Muscle of leg (tissue), 11 donors: Measurements from ENCODE around the gene TFAP2C. TPM values are rescaled to one million over a fixed set of nuclear protein-coding genes. Genes with fewer than 3 reads are reported as not detected.
"Not testable (repeated sequence)": the region's sequence is repeated elsewhere in the genome, so short reads cannot be mapped to it uniquely, and the experiment has no call there.

Experiments
- DNase-seq: peaks from one replicate; pipeline ENCODE4 v3.0.0; 2013
- H3K27ac ChIP-seq: one replicate; pipeline ENCODE4 v1.5.1; 2013; ENCODE audit warnings: mild to moderate bottlenecking, low read length, control low read depth
- H3K27me3 ChIP-seq: one replicate; pipeline ENCODE4 v1.6.1; 2013; ENCODE audit warnings: low read length; ENCODE audit not compliant: control insufficient read depth, insufficient read depth
- H3K36me3 ChIP-seq: one replicate; pipeline ENCODE4 v1.6.1; 2013; ENCODE audit warnings: low read length; ENCODE audit not compliant: control insufficient read depth, insufficient read depth
- H3K4me1 ChIP-seq: one replicate; pipeline ENCODE4 v1.6.1; 2013; ENCODE audit warnings: low read length; ENCODE audit not compliant: control insufficient read depth, insufficient read depth
- H3K4me3 ChIP-seq: one replicate; pipeline ENCODE4 v1.5.1; 2013; ENCODE audit warnings: low read length, control low read depth
- H3K9me3 ChIP-seq: replicated peaks from 2 replicates; pipeline ENCODE4 v1.6.1; 2013; ENCODE audit warnings: low read depth, low read length; ENCODE audit not compliant: control insufficient read depth
- WGBS: methylation state at CpG from one replicate; pipeline ENCODE4 v1.1.5; 2013; ENCODE audit warnings: missing lambda C conversion rate; ENCODE audit not compliant: insufficient coverage; 5-methylcytosine and 5-hydroxymethylcytosine counted together
- polyA plus RNA-seq, 8 donors: library from polyadenylated mRNA; unstranded; fragments of 120-200 nt; gene quantifications; one replicate each; pipeline versions ENCODE4 v1.2.1 to v1.2.3, GENCODE V29; 2013; ENCODE audit warnings: inconsistent platforms in 1 of 8, low replicate concordance in 1 of 8; ENCODE audit not compliant: insufficient read length in 8 of 8, insufficient read depth in 1 of 8
- total RNA-seq: library from RNA; stranded (reverse); fragments of 120-200 nt; gene quantifications from one replicate; pipeline ENCODE4 v1.2.4, GENCODE V29; 2013

TFAP2C gene
- total and polyA plus RNA-seq, 9 donors = 0.06 to 6.1 (median 0.08) TPM

DNA sequence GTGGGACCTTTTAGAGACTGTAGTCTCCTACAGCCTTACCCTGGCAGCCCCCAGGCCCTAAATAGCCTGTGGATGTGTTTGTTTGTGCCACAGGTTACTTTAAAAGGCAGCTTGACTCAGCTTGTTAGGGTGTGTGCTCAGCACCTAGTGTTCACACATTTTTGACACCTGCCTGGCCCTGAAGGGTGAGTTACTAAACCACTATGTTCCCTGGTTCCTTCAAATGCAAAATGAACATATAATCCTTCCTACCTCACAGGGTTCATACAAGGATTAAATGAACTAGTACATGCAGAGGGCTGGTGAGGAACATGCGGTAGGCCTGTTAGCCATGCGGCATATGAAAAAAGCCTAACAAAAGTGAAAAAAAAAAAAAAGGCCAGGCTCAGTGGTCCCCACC is 14.9 kb upstream of the TFAP2C start:
- 90% methylated on average over 2 of the region's 2 CpGs for WGBS
- no peaks in the 10 kb centered on the region for H3K27me3 ChIP-seq

DNA sequence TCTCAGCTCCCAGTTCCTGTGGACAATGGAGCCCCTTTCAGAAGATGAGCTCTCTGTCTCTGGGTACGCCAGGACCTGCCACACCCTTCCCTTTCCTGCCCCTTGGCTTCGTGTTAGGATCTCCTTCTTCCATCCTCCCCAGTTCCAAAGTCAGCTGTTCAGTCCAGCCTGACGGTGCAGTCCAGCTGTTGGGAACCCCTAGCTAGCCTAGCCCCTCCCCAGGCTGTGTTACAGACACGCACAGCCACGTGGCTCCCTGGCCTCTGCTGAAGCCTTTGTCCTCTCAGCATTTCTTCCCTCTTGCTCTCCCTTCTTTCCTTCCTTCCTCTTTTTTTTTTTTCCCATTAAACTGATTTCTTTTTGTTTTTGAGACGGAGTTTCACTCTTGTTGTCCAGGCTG is 12.4 kb upstream of the TFAP2C start:
- Histone ChIP-seq H3K4me3 (no peak overlapping the region), H3K36me3 (no peaks in the 10 kb centered on the region), H3K9me3 (no peaks in the 10 kb centered on the region), H3K27ac (no peak overlapping the region), H3K4me1 (no peaks in the 10 kb centered on the region), H3K27me3 (no peaks in the 10 kb centered on the region)
- DNase-seq = peak; percentile 33
- WGBS = 27% methylated on average over 6 of the region's 6 CpGs

More for the DNA sequence above, 14.9 kb upstream of the TFAP2C start:
- no peaks in the 10 kb centered on the region for H3K4me1 ChIP-seq
- H3K9me3 ChIP-seq = no peaks in the 10 kb centered on the region
- DNase-seq = no peak
- no peaks in the 10 kb centered on the region for H3K36me3 ChIP-seq
- no peak overlapping the region for H3K27ac ChIP-seq
- no peak overlapping the region for H3K4me3 ChIP-seq

DNA sequence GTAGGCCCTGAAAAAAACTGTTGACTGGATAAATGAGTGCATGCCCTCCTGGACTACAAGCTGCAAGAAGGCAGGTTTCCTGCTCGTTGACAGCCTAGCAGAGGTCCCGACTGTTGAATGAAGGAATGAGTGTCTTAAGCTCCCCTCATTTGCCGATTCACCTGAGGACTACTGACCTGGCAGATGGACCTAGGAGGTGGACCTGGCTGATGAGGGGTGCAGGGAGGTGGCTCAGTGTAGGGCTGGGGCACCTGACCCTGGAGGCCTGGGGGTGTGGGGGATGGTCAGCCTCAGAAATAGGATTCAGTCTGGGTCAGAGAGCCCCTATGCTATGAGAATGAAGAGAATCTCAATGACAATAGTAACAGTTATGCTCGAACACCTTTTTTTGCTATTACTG is 11.6 kb upstream of the TFAP2C start:
- WGBS = 77% methylated on average over 3 of the region's 4 CpGs
- no peaks in the 10 kb centered on the region for H3K36me3 ChIP-seq
- no peaks in the 10 kb centered on the region for H3K27me3 ChIP-seq
- no peak overlapping the region for H3K27ac ChIP-seq
- no peak overlapping the region for H3K4me3 ChIP-seq
- H3K9me3 ChIP-seq = no peaks in the 10 kb centered on the region
- DNase-seq = no peak
- no peaks in the 10 kb centered on the region for H3K4me1 ChIP-seq

DNA sequence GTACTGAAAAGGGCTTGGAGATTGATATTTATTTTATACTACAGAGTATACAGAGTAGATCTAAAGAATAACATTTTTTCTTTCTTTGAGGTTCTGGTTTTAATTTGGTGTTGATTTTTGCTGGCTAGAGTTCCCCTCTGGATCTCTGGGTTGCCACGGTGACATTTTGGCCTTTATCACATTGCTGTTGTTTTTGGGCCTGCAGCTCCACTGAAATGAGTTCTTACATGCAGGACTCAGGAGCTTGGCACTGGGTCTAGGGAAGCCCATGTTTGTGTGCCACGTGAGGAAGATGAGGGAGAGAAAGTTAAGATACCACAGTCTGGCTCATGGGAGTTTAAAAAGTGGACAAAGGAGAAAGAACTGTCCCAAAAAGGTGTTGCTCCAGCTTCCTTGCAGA is 7.4 kb upstream of the TFAP2C start:
- no peak for DNase-seq
- Histone ChIP-seq H3K27me3 (peaks cover 33% of the 10 kb centered on the region), H3K4me3 (no peak overlapping the region), H3K36me3 (no peaks in the 10 kb centered on the region), H3K27ac (no peak overlapping the region), H3K4me1 (peaks cover 7% of the 10 kb centered on the region), H3K9me3 (no peaks in the 10 kb centered on the region)
- WGBS = 42% methylated on average over 2 of the region's 2 CpGs

DNA sequence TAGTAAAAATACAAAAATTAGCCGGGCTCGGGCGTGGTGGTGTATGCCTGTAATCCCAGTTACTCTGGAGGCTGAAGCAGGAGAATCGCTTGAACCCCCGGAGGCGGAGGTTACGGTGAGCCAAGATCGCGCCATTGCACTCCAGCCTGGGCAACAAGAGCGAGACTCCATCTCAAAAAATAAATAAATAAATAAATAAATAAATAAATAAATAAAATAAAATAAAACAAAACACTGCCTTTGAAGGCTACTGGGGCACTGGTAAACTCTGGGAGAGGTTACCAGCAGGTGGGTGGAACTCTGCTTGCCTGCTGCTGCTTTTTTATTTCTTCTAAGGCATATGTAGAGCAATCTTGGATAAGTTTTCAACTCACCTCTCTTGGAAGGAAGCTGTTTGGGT is 5.2 kb upstream of the TFAP2C start:
- not testable (repeated sequence) for H3K4me3 ChIP-seq, H3K9me3 ChIP-seq, H3K36me3 ChIP-seq, H3K27ac ChIP-seq, DNase-seq
- 95% methylated on average over 3 of the region's 10 CpGs for WGBS
- H3K27me3 ChIP-seq = peaks cover 55% of the 10 kb centered on the region
- H3K4me1 ChIP-seq = peaks cover 16% of the 10 kb centered on the region

DNA sequence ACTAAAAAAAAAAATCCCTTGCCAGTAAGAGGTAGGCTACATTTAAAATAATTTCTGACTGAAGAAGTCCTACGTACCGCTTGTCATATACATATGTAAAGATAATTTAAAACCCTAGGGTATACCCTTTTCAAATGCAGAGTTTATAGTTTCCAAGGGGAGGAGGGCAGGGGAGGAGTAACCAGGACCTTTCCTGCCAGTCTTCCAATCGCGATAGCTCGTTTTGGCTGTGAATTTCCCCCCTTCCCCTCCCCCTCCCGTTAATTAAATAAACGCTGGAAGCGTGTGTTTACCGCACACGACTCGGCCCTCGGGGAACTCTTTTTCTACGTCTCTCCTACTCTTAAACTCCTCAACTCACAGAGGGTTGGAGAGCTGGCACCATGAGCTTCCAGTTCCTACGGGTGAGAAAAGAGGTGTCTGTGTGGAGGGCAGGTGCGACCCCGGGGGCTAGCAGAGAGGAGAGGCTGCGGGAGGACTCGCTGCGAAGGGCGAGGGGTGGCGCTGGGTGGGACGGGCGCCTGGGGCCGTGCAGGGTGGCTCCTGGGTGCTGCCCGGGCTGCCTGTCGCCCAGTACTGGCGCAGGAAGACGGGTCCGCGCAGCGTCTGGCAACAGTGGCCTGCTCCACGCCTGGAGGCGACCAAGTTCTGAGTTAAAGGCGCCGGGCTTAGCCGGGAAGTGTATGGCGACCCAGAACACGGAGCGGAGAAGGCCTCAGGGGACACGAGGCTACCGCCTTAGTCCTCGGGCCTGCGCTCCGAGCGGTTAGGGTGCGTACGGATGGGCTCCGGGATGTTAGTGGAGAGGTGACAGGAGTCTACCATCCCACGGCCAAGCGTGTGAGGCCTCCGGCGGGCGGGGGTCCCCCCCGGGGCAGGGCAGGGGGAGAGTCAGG is 4.1 kb upstream of the TFAP2C start:
- H3K27me3 ChIP-seq = peaks cover 66% of the 10 kb centered on the region
- 3% methylated on average over 42 of the region's 54 CpGs for WGBS

DNA sequence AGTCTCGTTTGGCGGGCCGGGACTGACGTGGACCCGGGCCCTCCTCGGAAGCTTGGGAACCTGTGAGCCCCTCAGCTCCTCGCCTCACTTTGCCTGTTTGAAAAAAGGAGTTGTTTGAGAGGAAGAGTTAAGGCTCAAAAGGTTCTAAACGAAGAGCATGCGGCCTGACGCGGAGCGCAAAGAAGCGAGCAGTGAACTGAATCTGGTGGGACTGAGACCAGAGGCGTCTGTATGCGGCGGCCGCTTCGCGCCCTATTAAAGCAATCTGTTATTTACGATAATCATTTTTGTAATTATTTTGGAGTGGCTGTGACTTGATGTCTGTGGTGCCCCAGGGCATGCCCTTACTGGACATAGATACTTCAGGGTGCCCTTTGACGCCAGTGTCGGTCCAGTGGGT is 3.3 kb upstream of the TFAP2C start:
- Histone ChIP-seq H3K36me3 (no peaks in the 10 kb centered on the region), H3K4me3 (no peak overlapping the region), H3K4me1 (peaks cover 34% of the 10 kb centered on the region), H3K9me3 (no peaks in the 10 kb centered on the region), H3K27ac (no peak overlapping the region), H3K27me3 (peaks cover 75% of the 10 kb centered on the region)
- no peak for DNase-seq
- WGBS = 4% methylated on average over 15 of the region's 22 CpGs

More for the DNA sequence above, 4.1 kb upstream of the TFAP2C start:
- no peak for DNase-seq
- no peaks in the 10 kb centered on the region for H3K36me3 ChIP-seq
- H3K4me3 ChIP-seq = no peak overlapping the region
- H3K9me3 ChIP-seq = no peaks in the 10 kb centered on the region
- H3K4me1 ChIP-seq = peaks cover 26% of the 10 kb centered on the region
- no peak overlapping the region for H3K27ac ChIP-seq

DNA sequence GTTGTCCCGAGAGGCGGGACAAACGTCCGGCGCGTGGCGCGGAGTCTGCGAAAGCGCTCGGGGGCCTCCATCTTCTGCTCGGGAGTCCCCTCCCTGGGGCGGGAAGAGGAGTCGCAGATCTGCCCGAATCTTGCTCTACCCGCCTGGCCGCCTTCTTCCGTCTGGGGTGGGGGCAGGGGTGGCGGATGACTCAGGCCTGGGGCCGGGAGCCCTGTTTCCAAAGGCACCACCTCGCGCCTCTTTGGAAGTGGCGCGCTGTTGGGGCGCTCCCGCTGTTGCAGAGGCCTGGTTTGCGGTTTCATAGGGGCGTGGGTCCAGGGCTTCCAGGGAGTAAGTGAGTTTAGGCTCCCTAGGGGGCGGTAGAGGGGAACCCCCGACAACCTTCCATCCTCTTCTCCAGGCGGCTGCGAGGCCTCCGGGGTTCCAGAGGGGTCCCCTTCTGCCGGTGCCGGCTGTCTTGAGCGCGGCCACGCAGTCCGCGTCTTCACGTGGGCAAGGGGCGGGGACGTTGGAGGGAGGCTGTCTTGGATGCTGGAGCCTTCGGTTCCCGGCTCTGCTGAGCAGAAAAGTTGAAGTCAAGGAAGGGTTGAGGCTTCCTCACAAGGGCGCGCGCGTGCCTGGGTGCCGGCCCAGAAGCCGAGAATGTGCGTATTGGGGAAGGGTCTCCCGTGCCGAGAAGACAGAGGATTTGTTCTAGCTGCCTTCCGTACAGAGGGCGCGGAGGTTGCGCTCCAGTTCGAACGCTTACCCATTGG is 2.6 kb upstream of the TFAP2C start:
- 1% methylated on average over 40 of the region's 60 CpGs for WGBS
- Histone ChIP-seq H3K36me3 (no peaks in the 10 kb centered on the region), H3K9me3 (no peaks in the 10 kb centered on the region), H3K4me1 (peaks cover 37% of the 10 kb centered on the region), H3K27ac (no peak overlapping the region), H3K4me3 (no peak overlapping the region), H3K27me3 (peaks cover 82% of the 10 kb centered on the region)
- DNase-seq = no peak

DNA sequence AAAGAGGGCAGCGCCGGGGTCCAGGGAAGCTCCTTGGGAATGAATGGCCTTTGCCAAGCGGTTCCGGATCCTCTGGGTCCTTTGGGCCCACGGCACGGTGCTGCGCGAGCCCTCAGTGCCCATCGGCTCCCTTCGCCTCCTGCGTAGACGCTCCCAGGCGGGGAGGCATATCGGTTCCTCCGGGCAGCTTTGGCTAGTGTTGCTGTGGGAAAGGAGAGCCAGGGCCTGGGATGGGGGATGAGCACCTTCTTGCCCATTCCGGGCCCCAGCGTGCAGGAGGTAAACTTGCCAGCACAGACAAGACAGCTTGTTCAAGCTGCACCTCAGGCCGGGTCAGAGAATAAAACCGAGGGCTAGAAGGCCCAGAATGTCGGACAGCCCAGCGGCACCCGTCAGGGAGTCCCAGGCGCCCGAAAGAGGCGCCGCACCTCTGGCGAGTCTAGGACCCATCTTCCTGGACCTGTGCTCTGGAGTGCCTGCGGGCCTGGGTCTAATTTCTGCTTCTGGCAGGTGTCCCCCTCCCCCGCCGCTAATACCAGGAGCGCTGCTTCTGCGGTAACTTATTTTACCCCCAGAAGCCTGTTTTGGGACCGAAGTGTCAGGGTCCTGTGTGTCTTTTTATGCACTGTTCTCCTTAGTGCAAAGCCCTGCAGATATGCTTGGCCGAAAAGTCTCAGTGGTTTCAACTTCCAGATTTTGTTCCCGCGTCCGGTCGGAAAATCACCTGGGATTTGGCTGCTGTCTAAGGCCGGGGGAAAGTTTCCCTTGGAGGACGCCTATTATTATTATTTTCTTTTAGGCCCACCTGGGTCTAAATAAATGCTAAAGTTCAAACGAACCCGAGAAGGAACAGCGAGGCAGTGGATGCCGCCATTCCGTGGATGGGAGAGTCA is 1.7 kb upstream of the TFAP2C start:
- no peak overlapping the region for H3K4me3 ChIP-seq
- no peaks in the 10 kb centered on the region for H3K9me3 ChIP-seq
- H3K27ac ChIP-seq = no peak overlapping the region
- DNase-seq = no peak
- no peaks in the 10 kb centered on the region for H3K36me3 ChIP-seq
- H3K4me1 ChIP-seq = peaks cover 37% of the 10 kb centered on the region
- H3K27me3 ChIP-seq = peaks cover 86% of the 10 kb centered on the region
- 4% methylated on average over 28 of the region's 45 CpGs for WGBS
